Common myeloid progenitor, CD34-positive (primary cell): ENCODE results near the gene HTR3D.

ENCODE experiments used
- CTCF ChIA-PET: fragments of 350-600 bp; sonication (Branson Sonifier 250); formaldehyde crosslinking; loops from one replicate; lab custom pipeline; 2021; ENCODE audit warnings: antibody characterized with exemption; lab: Charles Lee
- POLR2A ChIA-PET: fragments of 350-600 bp; sonication (Branson Sonifier 250); formaldehyde crosslinking; loops from one replicate; lab custom pipeline; 2021; ENCODE audit warnings: antibody characterized with exemption; lab: Charles Lee
- DNase-seq, 3 donors: peaks; one replicate each; pipeline versions ENCODE4 v3.0.0 to v3.0.0-alpha.2; 2013
- H3K27ac ChIP-seq, 2 experiments: 1 replicate in 1 of 2; 2 replicates in 1 of 2; pipeline ENCODE4 v1.7.0; 2013; ENCODE audit warnings: inconsistent platforms in 2 of 2, low read length in 2 of 2, mild to moderate bottlenecking in 2 of 2, low read depth in 1 of 2, moderate library complexity in 1 of 2; ENCODE audit not compliant: severe bottlenecking in 2 of 2, insufficient read depth in 1 of 2, poor library complexity in 1 of 2
- H3K27me3 ChIP-seq, 5 experiments: replicated peaks in 2 of 5; 1 replicate in 3 of 5; 2 replicates in 2 of 5; pipeline versions ENCODE4 v1.6.1 to v1.7.0; 2013; ENCODE audit warnings: low read length in 4 of 5, mild to moderate bottlenecking in 2 of 5, moderate library complexity in 2 of 5, inconsistent platforms in 1 of 5; ENCODE audit not compliant: insufficient read depth in 5 of 5, control insufficient read depth in 4 of 5
- H3K36me3 ChIP-seq, 4 experiments: 1 replicate in 2 of 4; 2 replicates in 2 of 4; pipeline versions ENCODE4 v1.6.1 to v1.7.0; 2013; ENCODE audit warnings: low read length in 3 of 4, control low read depth in 1 of 4, mild to moderate bottlenecking in 1 of 4; ENCODE audit not compliant: control insufficient read depth in 4 of 4, insufficient read depth in 4 of 4
- H3K4me1 ChIP-seq, 4 experiments: 1 replicate in 3 of 4; 2 replicates in 1 of 4; pipeline versions ENCODE4 v1.6.1 to v1.7.1; 2013; ENCODE audit warnings: low read length in 3 of 4, mild to moderate bottlenecking in 3 of 4, control low read depth in 1 of 4, inconsistent platforms in 1 of 4, moderate library complexity in 1 of 4; ENCODE audit not compliant: control insufficient read depth in 4 of 4, insufficient read depth in 4 of 4; ENCODE audit errors: control extremely low read depth in 1 of 4
- H3K4me3 ChIP-seq, 7 experiments: 1 replicate in 4 of 7; 2 replicates in 3 of 7; pipeline versions ENCODE4 v1.5.1 to v1.7.0; 2013; ENCODE audit warnings: mild to moderate bottlenecking in 7 of 7, low read length in 6 of 7, moderate library complexity in 6 of 7, inconsistent platforms in 2 of 7, low read depth in 2 of 7, control low read depth in 1 of 7; ENCODE audit not compliant: insufficient read depth in 4 of 7, control insufficient read depth in 1 of 7; ENCODE audit errors: extremely low read depth in 1 of 7
- H3K9me3 ChIP-seq, 5 experiments: 1 replicate in 4 of 5; 2 replicates in 1 of 5; pipeline versions ENCODE4 v1.6.1 to v1.7.1; 2013; ENCODE audit warnings: low read length in 4 of 5, mild to moderate bottlenecking in 2 of 5, inconsistent platforms in 1 of 5, low read depth in 1 of 5, moderate library complexity in 1 of 5; ENCODE audit not compliant: control insufficient read depth in 4 of 5, insufficient read depth in 2 of 5; ENCODE audit errors: control extremely low read depth in 1 of 5
- WGBS: methylation state at CpG from one replicate; pipeline ENCODE4 v1.1.5; 2013; ENCODE audit not compliant: insufficient coverage; 5-methylcytosine and 5-hydroxymethylcytosine counted together

The HTR3D gene

DNA sequence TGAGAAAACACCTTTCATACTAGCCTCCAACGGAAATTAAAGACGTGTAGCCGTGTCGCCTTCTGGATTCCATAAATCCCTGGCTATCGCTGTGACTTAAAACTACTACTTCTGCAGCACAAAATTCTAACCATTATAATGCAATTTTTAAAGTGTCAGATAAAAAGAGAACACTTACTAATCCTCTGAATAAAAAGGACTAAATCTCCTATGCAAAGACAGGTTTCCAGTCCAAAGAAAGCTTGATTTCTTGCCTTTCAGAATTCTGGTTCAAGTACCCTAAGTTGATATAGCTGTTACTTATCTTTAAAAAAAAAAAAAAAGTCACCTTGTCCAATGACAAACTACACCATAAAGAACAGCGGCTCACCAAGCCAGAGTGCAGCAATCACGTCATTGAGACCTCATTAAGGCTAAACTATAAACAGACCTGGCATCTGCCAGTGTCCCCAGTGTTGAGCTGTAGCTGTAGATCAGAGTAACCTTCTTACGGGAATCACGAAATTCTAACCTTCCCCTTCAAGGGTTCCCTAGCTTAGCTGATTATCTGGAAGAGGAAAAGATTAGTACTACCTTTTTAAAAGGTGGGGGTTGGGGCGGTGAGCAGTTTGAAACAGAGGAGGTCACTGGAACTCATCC lies 16.0 kb upstream of the HTR3D start:
- Histone ChIP-seq H3K27ac (peak overlapping the region in 1 of 2 experiments; percentile 0), H3K27me3 (peaks cover 0 to 9% (median 0%) of the 10 kb centered on the region in 5 experiments), H3K36me3 (peaks cover 3 to 17% (median 11%) of the 10 kb centered on the region in 4 experiments), H3K4me3 (no peak overlapping the region), H3K9me3 (no peaks in the 10 kb centered on the region), H3K4me1 (peaks cover 0 to 16% (median 15%) of the 10 kb centered on the region in 4 experiments)
- ChIA-PET POLR2A (no interaction called here), CTCF (interaction anchor here (0.9 to 3.3 kb wide), 10 partner anchors 9 to 161 kb away, joined by 3 to 12 read pairs (median 4); partner anchors contain the start of gene EIF2B5)
- no peak for DNase-seq
- WGBS, result 95% methylated on average over 6 of the region's 10 CpGs

DNA sequence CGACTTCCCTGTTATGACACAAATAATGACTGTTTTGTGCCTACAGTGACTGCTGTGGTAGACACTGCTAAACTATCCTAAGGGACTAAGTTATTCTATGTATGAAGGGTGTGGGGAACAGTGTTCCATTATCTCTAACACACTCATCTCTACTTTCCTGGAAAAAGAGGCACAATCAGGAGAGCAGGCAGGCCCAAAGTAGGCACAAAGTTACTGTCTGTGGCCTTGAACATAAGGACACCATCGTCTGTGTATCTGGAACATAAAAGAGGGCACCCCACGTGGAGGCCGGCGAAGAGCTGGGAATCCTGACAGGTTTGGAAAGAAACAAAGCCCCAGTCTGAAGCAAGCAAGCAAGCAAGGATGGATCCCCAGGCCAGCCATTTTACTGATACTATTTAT lies 15.4 kb upstream of the HTR3D start:
- H3K9me3 ChIP-seq, result no peaks in the 10 kb centered on the region
- H3K27ac ChIP-seq, result peak overlapping the region in 1 of 2 experiments; percentile 0
- ChIA-PET CTCF (interaction anchor here (0.9 to 3.3 kb wide), 7 partner anchors 10 to 120 kb away, joined by 3 to 12 read pairs (median 5); partner anchors contain the start of gene EIF2B5), POLR2A (no interaction called here)
- 100% methylated on average over 4 of the region's 5 CpGs for WGBS
- no peak overlapping the region for H3K4me3 ChIP-seq
- H3K27me3 ChIP-seq, result peaks cover 0 to 9% (median 0%) of the 10 kb centered on the region in 5 experiments
- peaks cover 3 to 12% (median 8%) of the 10 kb centered on the region in 4 experiments for H3K36me3 ChIP-seq
- DNase-seq, result no peak
- peaks cover 0 to 16% (median 15%) of the 10 kb centered on the region in 4 experiments for H3K4me1 ChIP-seq

DNA sequence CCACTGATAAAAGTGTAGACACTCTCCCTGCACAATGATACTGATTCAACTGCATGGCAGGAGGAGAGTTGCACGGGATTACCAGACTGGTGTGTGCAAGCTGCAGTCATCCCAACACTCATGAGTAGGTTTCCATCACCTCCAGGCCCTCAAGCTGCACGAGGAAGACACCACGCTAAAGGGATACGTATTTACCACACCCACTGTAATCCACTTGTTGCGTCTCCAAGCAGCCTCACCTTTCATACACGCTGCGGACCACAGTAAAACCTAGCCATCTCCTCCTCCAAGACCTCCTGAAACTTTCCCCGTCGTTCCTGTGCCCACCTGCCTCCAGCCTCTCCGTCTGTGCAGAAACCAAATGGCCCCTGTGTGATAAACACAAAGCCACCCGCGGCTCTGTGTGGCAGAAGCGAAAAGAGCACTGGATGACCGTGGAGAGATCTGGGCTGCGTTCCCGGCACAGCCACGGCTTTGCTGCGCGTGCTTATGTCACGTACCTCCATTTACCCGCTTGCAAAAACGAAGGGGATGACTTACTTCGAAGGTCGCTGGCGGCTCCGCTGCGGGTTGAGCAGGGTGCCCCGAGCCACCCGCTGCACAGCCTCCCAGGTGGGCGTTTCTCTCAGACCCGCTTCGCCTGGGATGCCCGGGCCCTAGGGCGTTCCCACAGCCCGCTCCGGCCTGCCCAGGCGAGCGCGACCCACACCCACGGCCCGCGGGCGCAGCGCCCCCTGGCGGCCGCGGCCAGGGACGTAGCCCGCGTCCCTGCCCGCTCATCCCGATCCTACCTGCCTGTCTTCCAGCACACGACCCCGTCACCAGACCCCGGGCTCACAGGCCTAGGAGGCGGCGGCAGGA lies 14.5 kb upstream of the HTR3D start:
- Histone ChIP-seq H3K36me3 (peaks cover 0 to 9% (median 5%) of the 10 kb centered on the region in 4 experiments), H3K27ac (peak overlapping the region in 1 of 2 experiments; percentile 83)
- POLR2A ChIA-PET, result no interaction called here

DNA sequence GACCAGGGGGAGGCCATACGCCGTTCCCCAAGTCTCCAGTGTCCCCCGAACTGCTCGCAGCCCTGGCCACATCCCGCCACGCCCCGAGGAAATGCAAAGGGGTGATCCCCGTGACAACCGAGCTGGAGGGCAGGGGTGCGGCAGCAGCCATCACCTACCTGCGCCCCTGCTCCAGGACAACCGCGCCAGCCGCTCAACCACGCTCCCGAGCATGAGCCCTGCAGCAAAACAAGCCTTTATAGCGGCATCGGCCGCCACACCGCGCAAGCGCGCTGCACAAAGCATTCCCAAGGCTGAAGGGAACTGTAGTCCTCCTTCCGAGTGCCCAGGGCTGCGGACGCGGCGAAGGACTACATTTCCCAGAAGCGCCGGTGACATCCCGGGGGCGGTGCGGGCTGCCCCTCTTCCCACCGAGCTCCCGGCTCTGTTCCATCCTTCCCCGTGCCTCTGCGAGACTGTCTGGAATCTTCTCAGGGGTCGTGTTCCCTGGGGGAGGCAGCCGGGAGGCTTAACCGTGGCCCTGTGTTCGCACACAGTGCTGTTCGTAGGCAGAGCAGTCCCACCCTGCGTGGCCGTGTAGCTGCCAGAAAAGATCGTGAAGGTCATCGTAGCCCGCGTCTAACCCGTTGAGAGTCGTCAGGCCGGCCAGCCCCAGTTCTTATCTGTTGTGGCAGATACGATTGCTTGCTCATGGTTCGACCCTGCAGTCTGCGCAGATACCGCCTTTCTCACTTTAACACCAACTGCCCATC lies 13.7 kb upstream of the HTR3D start, which contains the start of gene ABCC5:
Gene ABCC5, minus strand, starts transcription at position 213 of the 752 bp plus-strand sequence. CDS start 3,492 bp downstream, outside the sequence.
- H3K4me1 ChIP-seq, result peaks cover 4 to 29% (median 28%) of the 10 kb centered on the region in 4 experiments
- no peaks in the 10 kb centered on the region for H3K9me3 ChIP-seq
- ChIA-PET CTCF (interaction anchor here (0.6 to 2.3 kb wide), 11 partner anchors 10 to 122 kb away, joined by 3 to 13 read pairs (median 3); partner anchors contain the start of gene EIF2B5), POLR2A (interaction anchor here (0.6 to 1.0 kb wide), 4 partner anchors 30 to 446 kb away, joined by 3 to 9 read pairs (median 3); no protein-coding TSS in a partner anchor)
- peak; percentile 84 to 91 (median 89) for DNase-seq
- peak within 1 kb of the TSS; percentile 94 to 99 (median 99) for H3K4me3 ChIP-seq
- H3K36me3 ChIP-seq, result peaks cover 0 to 8% (median 2%) of the 10 kb centered on the region in 4 experiments
- H3K27me3 ChIP-seq, result peaks cover 0 to 9% (median 0%) of the 10 kb centered on the region in 5 experiments
- H3K27ac ChIP-seq, result peak within 1 kb of the TSS; percentile 37 to 83
- 0% methylated on average over 47 of the region's 55 CpGs for WGBS

More for the DNA sequence above, 14.5 kb upstream of the HTR3D start:
- Histone ChIP-seq H3K4me3 (peak overlapping the region; percentile 94 to 99 (median 99)), H3K4me1 (peaks cover 4 to 22% (median 20%) of the 10 kb centered on the region in 4 experiments), H3K9me3 (no peaks in the 10 kb centered on the region), H3K27me3 (peaks cover 0 to 9% (median 0%) of the 10 kb centered on the region in 5 experiments)
- WGBS, result 15% methylated on average over 49 of the region's 57 CpGs
- DNase-seq, result peak in 1 of 3 donors; percentile 37
- CTCF ChIA-PET, result interaction anchor here (0.6 to 3.3 kb wide), 11 partner anchors 10 to 121 kb away, joined by 3 to 13 read pairs (median 4); partner anchors contain the start of gene EIF2B5

DNA sequence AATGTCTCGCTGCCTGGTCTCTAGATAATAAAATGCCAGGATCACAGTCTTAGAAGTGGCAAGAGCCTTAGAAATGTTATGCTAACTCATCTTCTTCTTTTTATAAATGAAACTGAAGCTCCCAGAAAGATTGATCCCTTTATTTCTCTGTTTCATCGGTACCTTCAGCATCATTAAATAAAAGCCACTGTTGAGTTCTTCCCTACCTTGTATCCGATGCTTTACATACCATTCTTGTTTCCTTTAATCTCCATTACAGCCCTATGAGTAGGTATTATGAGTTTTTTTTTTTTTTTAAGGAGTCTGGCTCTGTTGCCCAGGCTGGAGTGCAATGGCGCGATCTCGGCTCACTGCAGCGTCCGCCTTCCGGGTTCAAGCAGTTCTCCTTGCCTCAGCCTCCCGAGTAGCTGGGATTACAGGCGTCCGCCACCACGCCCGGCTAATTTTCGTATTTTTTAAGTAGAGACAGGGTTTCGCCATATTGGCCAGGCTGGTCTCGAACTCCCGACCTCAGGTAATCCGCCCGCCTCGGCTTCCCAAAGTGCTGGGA lies 13.0 kb upstream of the HTR3D start:
- Histone ChIP-seq H3K9me3 (no peaks in the 10 kb centered on the region), H3K4me1 (peaks cover 4 to 30% (median 28%) of the 10 kb centered on the region in 4 experiments), H3K27ac (peak overlapping the region; percentile 37 to 83), H3K4me3 (peak overlapping the region; percentile 94 to 99 (median 99)), H3K36me3 (peaks cover 0 to 6% (median under 1%) of the 10 kb centered on the region in 4 experiments), H3K27me3 (peaks cover 0 to 9% (median 0%) of the 10 kb centered on the region in 5 experiments)
- POLR2A ChIA-PET, result interaction anchor here (0.6 to 1.0 kb wide), 4 partner anchors 12 to 447 kb away, joined by 3 to 9 read pairs (median 3); no protein-coding TSS in a partner anchor
- WGBS, result 93% methylated on average over 10 of the region's 21 CpGs
- no peak for DNase-seq
- CTCF ChIA-PET, result interaction anchor here (0.7 to 2.3 kb wide), 8 partner anchors 11 to 193 kb away, joined by 3 to 13 read pairs (median 3); partner anchors contain the start of genes EIF2B5 and MAP6D1
